HG02759 (cell line): ENCODE data around the gene FGFR1OP2.
"Not testable (repeated sequence)": the region's sequence is repeated elsewhere in the genome, so short reads cannot be mapped to it uniquely, and the experiment has no call there.

ENCODE experiments used
- ATAC-seq: cut with Tn5 transposase; IDR thresholded peaks from one replicate; pipeline ENCODE4 v1.9.1; 2021; ENCODE audit warnings: mild to moderate bottlenecking, moderate library complexity; ENCODE audit not compliant: unreplicated experiment

The FGFR1OP2 gene

DNA sequence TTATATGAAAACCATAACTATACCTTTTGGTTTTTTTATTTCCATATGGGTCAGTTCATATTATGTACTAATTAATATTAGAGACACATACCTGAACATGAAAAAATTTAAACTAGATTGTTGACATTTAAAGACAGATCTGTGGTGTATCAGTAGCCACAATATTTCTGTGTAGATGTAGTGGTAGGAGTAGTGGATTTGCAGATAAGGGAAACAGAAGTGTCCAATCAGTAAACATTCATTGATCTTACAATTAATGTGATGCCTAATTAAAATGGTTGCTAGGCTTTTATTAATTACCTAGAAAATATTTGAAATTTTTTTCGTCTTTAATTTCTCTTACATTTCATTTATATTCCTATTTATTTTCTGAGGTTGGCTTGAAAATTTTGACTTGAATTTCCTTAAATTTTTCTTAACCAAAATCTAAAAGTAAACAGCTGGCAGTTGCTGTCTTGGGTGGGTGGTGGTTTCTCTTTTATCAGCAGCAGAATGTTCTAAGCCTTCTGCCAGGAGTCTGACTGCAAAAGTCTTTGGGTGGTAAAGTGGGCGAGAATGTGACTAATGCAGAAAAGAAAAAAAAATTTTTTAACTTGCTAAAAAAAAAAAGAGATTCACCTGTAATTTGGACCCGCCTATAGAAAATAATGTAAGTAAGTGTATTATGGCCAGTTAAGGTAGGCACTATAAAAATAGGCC, 2.4 kb downstream of the FGFR1OP2 start:
- ATAC-seq = no peak

DNA sequence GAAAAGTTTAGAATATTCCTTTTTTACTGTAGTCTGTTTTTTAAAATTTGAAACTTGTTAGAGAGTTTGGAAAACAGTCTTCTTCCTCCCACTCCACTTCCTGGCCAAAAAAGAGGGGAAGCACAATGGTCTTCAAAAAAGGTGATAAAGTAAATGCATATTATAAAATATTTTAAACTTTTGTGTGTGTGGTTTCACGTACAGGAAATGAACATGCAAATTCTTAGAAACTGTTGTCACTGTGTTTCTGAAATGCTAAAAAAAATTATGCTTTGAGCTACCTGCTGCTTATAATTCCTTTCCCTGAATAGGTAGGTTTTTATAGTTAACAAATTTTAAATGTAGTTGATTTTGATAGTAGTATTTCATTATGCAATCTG, 2.9 kb downstream of the FGFR1OP2 start:
- no peak for ATAC-seq

DNA sequence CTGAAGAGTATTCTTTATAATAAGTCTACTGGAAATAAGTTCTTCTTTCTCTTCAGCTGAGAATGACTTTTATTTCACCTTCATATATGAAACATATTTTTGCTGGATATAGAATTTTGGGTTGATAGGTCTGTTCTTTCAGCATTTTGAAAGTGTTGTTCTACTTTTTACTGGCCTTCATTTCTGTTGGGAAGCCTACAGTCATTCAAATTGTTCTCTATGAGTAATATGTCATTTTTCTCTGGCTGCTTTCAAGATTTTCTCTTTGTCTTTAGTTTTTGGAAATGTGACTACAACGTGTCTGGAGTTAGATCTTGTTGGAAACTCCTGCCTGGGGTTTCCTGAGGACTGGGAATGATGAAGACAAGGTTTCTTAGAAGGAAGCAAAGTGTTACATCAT, 10.0 kb downstream of the FGFR1OP2 start:
- no peak for ATAC-seq

DNA sequence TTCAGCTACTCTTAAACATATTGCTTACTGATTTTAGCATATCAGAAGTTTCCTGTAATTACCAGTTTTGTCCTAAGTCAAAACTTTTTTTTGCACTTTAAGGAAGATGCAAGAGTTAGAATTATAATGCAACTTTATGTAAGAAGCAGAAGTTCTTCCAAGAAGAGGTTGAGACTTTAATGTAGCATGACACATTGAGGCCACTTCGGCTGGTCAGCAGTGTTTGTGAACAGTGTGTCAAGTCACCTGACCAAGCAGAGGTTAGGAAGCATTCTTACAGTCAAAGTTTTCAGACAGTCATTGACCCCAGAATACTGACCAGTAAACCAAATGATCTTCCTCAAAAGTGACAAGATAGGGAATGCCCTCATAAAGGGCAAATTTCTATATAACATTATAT, 15.2 kb downstream of the FGFR1OP2 start:
- ATAC-seq = no peak

DNA sequence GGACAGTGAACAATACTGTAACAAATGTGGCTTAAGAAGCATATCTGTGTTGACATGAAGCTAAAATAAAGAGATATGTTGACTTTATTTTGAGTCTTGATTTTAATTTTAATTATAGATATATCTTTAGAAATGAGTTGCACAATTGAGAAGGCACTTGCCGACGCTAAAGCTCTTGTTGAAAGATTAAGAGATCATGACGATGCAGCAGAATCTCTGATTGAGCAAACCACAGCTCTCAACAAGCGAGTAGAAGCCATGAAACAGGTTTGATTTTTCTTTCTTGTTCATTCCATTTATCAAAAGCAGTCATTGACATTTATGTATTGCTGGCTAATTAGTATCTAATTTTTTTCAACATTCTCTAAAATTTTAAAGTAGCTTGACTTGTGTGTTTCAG, 15.8 kb downstream of the FGFR1OP2 start:
- no peak for ATAC-seq

DNA sequence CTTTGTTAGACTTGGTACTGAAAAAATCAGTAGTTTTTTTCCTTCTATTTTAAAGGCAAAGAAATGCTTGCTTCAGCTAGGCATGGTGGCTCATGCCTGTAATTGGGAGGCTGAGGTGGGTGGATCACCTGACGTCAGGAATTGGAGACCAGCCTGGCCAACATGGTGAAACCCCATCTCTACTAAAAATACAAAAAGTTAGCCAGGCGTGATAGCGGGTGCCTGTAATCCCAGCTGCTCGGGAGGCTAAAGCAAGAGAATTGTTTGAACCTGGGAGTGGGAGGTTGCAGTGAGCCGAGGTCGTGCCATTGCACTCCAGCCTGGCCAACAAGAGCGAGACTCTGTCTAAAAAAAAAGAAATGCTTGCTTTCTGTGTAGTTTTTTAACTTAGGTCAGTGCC, 23.1 kb downstream of the FGFR1OP2 start:
- ATAC-seq = not testable (repeated sequence)

DNA sequence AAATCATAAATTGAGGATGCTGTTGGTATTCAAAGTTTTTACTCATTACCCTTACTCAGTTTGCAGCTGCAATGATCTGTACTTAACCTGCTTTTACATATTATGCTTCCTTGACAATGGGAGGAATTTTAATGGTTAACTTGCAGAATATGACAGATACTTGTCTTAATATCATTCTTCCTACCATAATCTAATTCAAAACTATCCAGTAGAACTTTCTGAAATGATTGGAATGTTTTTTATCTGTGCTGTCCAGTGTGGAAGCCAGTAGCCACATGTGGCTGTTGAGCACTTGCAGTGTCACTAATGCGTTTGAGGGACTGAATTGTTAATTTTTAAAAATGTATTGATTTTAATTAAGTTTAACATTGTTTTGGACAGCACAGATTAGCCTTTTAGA, 23.5 kb downstream of the FGFR1OP2 start:
- ATAC-seq = no peak

DNA sequence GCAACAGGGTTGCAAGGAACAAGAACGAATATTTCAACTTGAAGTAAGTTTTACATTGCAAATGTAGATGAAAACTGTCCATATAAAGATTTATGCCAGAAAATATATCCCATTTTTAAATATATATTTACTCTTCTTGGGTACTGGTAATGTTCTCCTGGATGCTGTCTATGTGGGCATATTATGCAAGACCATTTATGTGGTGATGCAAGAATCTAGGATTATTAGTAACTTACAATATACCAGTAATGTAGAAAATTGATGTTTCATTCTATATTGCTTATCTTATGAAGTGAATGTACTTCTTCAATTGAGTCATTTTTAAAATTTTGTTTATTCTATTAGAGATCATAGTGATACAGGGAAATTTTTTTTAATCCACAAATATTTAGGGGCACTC, 25.1 kb downstream of the FGFR1OP2 start:
- no peak for ATAC-seq

DNA sequence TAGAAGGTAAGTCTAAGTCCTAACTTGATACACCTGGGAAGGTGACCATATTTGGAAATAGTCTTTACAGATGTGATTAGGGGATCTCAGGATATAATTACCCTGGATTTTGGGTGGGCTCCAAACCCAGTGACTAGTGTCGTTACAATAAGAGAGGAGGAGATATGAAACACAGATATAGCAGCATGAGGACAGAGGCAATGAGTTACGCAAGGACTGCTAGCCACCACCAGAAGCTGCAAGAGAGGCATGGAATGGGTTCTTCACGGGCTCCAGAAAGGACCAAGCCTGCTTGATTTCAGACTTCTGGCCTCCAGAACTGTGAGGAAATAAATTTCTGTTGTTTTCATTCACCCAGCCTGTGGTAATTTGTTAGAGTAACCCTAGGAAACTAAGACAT, 28.6 kb downstream of the FGFR1OP2 start:
- ATAC-seq = no peak

DNA sequence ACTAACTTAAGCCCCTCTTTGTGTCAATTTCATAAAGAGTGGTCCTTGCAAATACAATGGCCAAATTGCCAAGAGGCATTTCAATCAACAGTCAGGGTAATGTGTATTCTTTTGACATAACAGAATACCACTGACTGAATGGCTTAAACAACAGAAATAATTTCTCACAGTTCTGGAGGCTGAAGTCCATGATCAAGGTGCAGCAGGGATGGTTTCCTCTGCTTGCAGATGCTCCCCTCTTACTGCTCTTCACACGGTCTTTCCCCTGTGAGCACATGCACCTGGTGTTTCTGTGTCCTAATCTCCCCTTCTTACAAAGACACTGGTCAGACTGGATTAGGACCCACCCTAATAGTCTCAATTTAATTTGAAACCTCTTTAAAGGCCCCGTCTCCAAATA, 31.9 kb downstream of the FGFR1OP2 start:
- no peak for ATAC-seq

DNA sequence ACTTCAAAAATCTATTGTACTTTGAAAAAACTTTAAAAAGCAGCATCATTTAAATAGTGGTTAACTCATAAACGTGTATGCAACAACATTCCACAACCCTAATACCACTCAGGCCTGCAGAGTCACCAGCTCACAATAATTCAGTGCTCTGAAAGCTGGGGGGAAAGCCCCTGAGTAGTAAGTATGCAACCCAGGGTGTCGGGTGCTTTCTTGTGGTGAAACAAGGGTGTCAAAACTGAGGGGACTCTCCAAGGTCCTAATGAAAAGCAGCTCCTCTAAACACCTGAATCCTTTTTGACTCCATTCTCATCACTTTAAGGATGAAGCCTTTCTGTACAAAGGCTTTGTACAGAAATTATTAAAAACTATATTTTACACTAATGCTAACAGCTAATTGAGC, 33.7 kb downstream of the FGFR1OP2 start:
- peak; percentile 99 for ATAC-seq

DNA sequence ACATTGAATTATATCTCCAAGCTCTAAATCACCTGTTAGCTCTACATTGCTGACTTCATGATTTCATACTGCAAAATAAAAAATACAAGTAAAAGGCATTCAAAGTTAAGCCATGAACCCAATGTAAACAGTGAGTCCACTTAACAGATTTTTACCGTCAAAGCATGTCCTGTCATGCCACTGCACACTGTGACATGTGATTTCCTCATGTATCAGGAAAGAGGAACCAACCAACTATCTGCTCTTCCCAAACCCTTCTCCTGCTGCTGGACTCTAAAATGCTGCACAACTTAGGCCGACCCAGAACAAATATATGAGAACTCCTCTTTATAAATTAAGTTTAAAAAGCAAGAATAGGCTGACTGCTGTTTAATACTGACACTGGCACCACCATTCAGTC, 38.4 kb downstream of the FGFR1OP2 start:
- no peak for ATAC-seq

DNA sequence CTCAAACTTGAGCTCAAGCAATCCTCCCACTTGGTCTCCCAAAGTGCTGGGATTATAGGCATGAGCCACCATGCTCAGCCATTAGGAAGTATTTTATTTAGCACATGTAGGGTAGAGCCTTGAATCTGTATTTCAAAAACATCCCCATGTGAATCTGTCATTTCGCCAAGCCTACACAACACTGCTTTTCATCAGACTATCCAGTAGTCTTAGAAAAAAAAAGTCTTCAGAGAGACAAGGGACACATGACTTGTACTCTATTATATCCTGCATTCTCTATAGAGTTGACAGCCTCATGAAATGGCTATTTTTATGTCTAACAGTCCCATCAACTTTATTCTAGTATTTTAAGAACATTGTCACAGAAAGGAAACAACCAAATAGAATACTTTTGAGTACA, 40.5 kb downstream of the FGFR1OP2 start:
- ATAC-seq = no peak

DNA sequence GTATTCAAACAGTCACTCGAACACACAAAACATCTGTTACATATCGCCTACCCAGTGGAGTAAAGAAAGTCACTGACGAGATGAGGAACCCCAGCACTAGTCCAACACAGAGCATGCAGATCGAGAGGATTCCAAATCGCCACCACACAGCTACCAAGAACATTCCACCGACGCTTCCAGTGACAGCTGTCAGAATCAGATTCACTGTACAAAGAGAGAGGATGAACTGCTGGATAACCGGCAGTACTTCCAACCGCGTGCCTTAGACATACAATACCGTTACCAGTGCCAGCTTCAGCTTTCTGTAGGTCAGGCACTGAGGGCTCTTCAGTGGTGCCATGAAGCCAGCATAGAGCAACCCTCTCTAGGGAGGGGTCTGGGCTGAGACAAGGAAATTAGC, 41.5 kb downstream of the FGFR1OP2 start:
- no peak for ATAC-seq

DNA sequence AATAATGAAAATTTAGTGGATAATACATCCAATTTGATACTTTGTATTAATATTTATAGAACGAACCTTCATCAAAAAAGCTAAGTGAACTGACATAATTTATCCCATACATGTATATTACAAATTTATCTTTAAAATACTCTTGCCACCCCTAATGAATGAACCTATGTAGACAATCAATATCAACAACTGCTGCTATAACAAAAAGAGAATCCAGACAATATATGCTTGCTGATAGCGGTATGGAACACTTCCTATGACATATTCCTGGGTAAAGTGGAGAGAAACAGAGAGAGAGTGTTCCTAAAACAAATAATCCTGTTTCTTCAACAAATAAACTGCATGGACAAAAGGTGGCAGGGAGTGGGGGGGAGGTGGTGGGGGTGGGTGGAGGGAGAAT, 44.6 kb downstream of the FGFR1OP2 start:
- no peak for ATAC-seq

DNA sequence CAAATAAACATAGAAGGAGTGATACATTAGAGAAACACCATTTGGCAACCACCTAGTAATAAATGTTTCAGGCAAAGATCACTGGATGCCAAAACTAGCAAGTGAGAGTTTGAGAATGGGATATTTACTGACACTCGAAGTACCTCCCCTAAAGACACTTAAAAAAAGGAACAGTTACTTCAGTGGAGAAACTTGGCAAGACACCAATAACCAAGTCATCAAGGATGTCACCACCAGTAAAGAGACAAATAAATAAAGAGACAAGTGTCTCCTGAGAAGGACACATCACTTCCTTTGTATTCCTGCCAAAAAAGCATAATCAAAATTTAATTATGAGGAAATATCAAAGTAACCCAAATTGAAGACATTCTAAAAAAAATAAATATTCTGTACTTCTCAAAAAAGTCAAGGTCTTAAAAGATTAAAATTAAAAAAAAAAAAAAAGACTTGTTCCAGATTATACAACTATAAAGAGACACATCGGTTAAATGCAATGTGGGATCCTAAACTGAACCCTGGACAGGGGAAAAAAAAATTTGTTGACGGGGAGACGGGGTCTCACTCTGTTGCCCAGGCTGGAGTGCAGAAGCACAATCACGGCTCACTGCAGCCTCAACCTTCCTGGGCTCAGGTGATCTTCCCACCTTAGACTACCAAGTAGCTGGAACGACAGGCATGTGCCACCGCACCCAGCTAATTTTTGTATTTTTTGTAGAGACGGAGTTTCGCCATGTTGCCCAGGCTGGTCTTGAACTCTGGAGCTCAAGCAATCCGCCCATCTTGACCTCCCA, 49.6 kb downstream of the FGFR1OP2 start:
- no peak for ATAC-seq

DNA sequence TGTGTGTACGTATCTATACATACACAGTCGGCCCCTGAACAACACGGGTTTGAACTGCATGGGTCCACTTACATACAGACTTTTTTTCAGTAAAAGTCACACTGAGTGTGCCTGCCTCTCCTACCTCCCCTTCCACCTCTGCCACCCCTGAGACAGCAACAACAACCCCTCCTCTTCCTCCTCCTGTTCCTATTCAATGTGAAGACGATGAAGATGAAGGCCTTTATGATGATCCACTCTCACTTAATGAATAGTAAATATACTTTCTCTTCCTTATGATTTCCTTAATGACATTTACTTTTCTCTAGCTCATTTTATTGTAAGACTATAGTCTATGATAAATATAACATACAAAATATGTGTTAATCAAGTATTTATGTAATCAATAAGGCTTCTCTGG, 50.4 kb downstream of the FGFR1OP2 start:
- ATAC-seq = no peak

DNA sequence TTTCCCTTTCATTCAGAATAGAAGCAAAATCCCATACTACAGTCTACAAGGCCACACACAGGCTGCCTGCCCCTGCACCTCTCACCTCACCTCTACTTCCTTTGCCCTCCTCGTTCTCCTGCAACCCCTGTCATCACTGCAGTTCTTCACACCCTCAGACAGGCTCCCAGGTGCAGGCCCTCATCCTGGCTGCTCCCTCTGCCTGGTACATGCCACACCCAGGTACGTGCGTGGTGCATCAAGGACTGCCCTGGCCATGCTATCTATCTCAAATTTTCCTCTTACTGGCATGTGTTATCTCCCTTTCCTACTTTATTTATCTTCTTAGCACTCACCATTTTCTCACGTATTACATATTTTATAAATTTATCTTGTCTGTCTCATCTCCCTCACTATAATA, 51.6 kb downstream of the FGFR1OP2 start:
- no peak for ATAC-seq

DNA sequence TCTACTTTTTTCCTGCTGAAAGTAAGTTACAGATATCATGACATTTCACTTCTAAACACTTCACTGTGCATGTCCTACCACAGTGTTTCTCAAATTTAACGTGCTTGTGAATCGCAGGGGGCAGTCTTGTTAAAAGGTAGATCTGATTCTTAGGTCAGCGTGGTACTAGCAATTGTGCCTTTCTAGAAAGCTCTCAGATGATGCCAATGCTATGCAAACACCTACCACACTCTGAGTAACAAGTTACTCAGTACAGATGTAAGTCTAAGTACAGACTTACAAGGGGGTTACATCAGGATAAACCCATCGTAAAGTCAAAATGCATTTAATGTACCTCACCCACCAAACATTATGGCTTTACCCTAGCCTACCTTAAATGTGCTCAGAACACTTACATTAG, 53.6 kb downstream of the FGFR1OP2 start:
- ATAC-seq = no peak

DNA sequence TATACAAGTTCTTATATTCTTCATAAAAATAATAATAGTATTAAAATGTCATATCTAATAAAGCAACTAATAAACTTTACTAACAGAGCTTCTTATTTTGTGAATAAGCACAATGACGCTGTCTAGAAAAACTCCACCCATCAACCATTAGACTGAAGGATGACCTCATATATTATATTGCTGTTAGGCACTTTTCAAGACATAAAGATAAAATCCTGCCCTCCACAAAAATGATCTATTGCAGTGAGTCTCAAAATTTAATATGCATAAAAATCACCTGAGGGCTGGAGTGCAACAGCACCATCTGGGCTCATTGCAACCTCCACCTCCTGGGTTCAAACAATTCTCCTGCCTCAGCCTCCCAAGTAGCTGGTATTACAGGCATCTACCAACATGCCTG, 55.8 kb downstream of the FGFR1OP2 start:
- ATAC-seq = no peak

DNA sequence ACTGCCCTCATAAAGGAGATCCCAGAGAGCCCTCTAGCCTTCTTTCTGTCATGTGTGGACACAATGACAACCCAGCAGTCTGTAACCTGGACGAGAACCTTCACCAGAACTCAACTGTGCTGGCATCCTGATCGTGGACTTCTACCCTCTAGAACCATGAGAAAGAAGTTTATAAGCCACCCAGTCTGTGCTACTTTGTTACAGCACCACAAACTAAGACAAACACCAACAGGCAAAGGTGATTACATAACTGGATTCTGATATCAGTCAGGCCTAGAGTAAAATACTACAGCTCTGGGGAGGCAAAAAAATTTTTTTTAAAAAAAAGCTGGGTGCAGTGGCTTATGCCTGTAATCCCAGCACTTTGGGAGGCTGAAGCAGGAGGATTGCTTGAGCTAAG, 57.4 kb downstream of the FGFR1OP2 start:
- no peak for ATAC-seq

DNA sequence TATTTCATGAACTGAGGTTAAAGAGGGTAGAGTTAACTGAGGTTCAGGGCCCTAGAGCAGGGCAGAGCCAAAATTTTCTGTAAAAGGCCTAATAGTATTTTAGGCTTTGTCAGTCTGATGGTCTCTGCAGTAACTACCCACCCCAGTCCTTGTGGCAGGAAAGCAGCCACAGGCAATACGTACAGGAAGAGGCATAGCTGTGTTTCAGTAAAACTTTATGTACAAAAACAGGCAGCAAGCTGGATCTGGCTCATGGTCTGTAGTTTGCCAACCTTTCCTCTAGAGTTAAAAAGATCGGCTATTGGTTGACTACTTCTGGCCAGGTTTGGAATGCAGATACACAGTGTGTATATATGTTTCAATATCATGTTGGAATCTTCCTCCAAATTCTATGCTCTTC, 58.7 kb downstream of the FGFR1OP2 start:
- no peak for ATAC-seq

DNA sequence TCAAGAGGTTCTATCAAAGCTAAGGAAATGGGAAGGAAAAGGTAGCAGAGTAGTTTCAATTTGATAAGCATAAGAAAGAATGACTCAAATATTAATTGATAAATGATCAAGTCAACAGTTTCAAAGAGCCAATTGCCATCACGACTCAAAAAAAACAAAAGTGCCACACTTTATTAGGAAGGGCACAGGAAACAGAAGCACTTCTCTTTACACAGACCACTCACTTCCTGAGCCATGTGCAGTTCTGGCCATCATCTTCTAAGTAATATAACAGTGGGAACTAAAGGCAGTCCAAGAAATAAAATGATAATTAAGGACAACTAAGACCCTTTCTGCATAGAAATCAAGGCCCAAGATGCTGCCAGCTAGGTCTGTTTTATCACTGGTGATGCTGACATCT, 62.7 kb downstream of the FGFR1OP2 start:
- ATAC-seq = no peak
